Endothelial cell of umbilical vein (primary cell): ENCODE results near the gene KIF2C. TPM values are rescaled to one million over a fixed set of nuclear protein-coding genes. Genes with fewer than 3 reads are reported as not detected.

Source experiments
- BruUV-seq: library from RNA; stranded (reverse); fragments of 400-500 nt; replicated peaks from 2 replicates; lab custom pipeline; 2021; lab: Mats Ljungman, UMichigan
- CTCF ChIA-PET: fragments of 300-600, 350-600 bp; sonication (Branson Sonifier 250); formaldehyde crosslinking; loops from one replicate; lab custom pipeline; 2021; ENCODE audit warnings: antibody characterized with exemption, inconsistent platforms; lab: Charles Lee
- POLR2A ChIA-PET: fragments of 300-600, 350-600 bp; sonication (Branson Sonifier 250); formaldehyde crosslinking; loops from one replicate; lab custom pipeline; 2021; ENCODE audit warnings: antibody characterized with exemption, inconsistent platforms; lab: Charles Lee
- DNase-seq: peaks from one replicate; pipeline ENCODE4 v3.0.0-alpha.2; 2011; ENCODE audit warnings: low read depth, low spot score
- FAIRE-seq: peaks from 2 replicates; lab custom pipeline; 2011; peaks lifted over from hg19 to GRCh38; lab: Jason Lieb, UNC
- H2AFZ ChIP-seq: 2 replicates; pipeline ENCODE4 v1.6.0; 2012; ENCODE audit warnings: low read depth, low read length, control low read depth, inconsistent platforms
- H3K27ac ChIP-seq: 2 replicates; pipeline ENCODE4 v1.5.1; 2011; ENCODE audit warnings: low read depth, mild to moderate bottlenecking, control low read depth, low read length, moderate library complexity; ENCODE audit not compliant: insufficient read depth
- H3K27me3 ChIP-seq, 2 experiments: 2 replicates each; pipeline versions ENCODE4 v1.6.0 to v1.6.1; 2011; ENCODE audit warnings: low read length in 2 of 2, mixed read lengths in 1 of 2; ENCODE audit not compliant: control insufficient read depth in 2 of 2, insufficient read depth in 2 of 2
- H3K36me3 ChIP-seq, 2 experiments: 2 replicates in 1 of 2; 3 replicates in 1 of 2; pipeline ENCODE4 v1.5.1; 2011; ENCODE audit warnings: low read length in 2 of 2, mild to moderate bottlenecking in 1 of 2, moderate library complexity in 1 of 2; ENCODE audit not compliant: control insufficient read depth in 2 of 2, insufficient read depth in 2 of 2; ENCODE audit errors: extremely low read depth in 1 of 2
- H3K4me1 ChIP-seq: 3 replicates; pipeline ENCODE4 v1.5.1; 2011; ENCODE audit warnings: mild to moderate bottlenecking, low read length; ENCODE audit not compliant: control insufficient read depth, insufficient read depth; ENCODE audit errors: extremely low read depth
- H3K4me2 ChIP-seq: 2 replicates; pipeline ENCODE4 v1.6.1; 2011; ENCODE audit warnings: low read length, control low read depth, mixed read lengths; ENCODE audit not compliant: insufficient read depth
- H3K4me3 ChIP-seq, 3 experiments: fragments of 200-600 bp in 1 of 3; sonication (generic), shearing (Covaris generic) in 1 of 3; replicated peaks in 1 of 3; 2 replicates each; pipeline ENCODE4 v1.5.1; 2011 to 2016; ENCODE audit warnings: control low read depth in 3 of 3, low read length in 3 of 3, mild to moderate bottlenecking in 2 of 3, inconsistent platforms in 1 of 3, low read depth in 1 of 3, moderate library complexity in 1 of 3; ENCODE audit not compliant: insufficient read depth in 1 of 3
- H3K79me2 ChIP-seq: 2 replicates; pipeline ENCODE4 v1.6.0; 2012; ENCODE audit warnings: low read length, inconsistent platforms; ENCODE audit not compliant: control insufficient read depth, insufficient read depth
- H3K9ac ChIP-seq: replicated peaks from 2 replicates; pipeline ENCODE3; 2011; ENCODE audit warnings: low read length, control low read depth; ENCODE audit not compliant: insufficient read depth; ENCODE audit errors: extremely low read depth
- H3K9me1 ChIP-seq: replicated peaks from 3 replicates; pipeline ENCODE4 v1.6.0; 2011; ENCODE audit warnings: mild to moderate bottlenecking, low read length; ENCODE audit not compliant: control insufficient read depth, insufficient read depth; ENCODE audit errors: extremely low read depth
- H3K9me3 ChIP-seq: replicated peaks from 2 replicates; pipeline ENCODE4 v1.5.1; 2012; ENCODE audit warnings: low read length, inconsistent platforms; ENCODE audit not compliant: control insufficient read depth, insufficient read depth
- H4K20me1 ChIP-seq: replicated peaks from 2 replicates; pipeline ENCODE3; 2011; ENCODE audit warnings: mild to moderate bottlenecking, low read length; ENCODE audit not compliant: control insufficient read depth, insufficient read depth; ENCODE audit errors: extremely low read depth
- EZH2 ChIP-seq: IDR thresholded peaks from 2 replicates; pipeline ENCODE4 v1.6.1; 2012; ENCODE audit warnings: borderline replicate concordance, low read depth, mild to moderate bottlenecking, moderate library complexity, low read length, inconsistent platforms; ENCODE audit not compliant: severe bottlenecking
- FOS ChIP-seq: IDR thresholded peaks from 2 replicates; pipeline ENCODE4 v1.6.1; 2011; ENCODE audit warnings: mild to moderate bottlenecking, low read length, moderate library complexity, borderline replicate concordance; ENCODE audit not compliant: insufficient read depth
- POLR2AphosphoS5 ChIP-seq: IDR thresholded peaks from 2 replicates; pipeline ENCODE4 v1.6.1; 2012; ENCODE audit warnings: low read depth, mild to moderate bottlenecking, control low read depth, low read length, moderate library complexity; ENCODE audit not compliant: insufficient read depth
- dilution Hi-C: fragments of 300-500 bp; cut with MboI; formaldehyde crosslinking; loops from one replicate; pipeline ENCODE4 v1.15.0; 2019; ENCODE audit warnings: low sequenced_read_pairs; ENCODE audit not compliant: extremely low pct_ligation_motif_present
- intact Hi-C: fragments of 100-400 bp; cut with micrococcal nuclease; formaldehyde crosslinking; loops from one replicate; pipeline ENCODE4 v1.10.0; 2022
- polyA plus RNA-seq, 4 experiments: library from polyadenylated mRNA; depleted of rRNA in 3 of 4; stranded (reverse) in 3 of 4; unstranded in 1 of 4; fragments of >200 nt; gene quantifications; 2 replicates each; pipeline versions ENCODE4 v1.2.1 to v1.2.3, GENCODE V29; 2011 to 2012; ENCODE audit warnings: missing spikeins in 1 of 4
- total RNA-seq: library from RNA; stranded (reverse); gene quantifications from 2 replicates; pipeline ENCODE4 v1.2.3, GENCODE V29; 2021
- TF ChIP-seq, protein P1 (sequence below), 2 donors: IDR thresholded peaks; 1 replicate in 1 of 2; 2 replicates in 1 of 2; pipeline ENCODE4 v1.5.1; 2011; ENCODE audit warnings: low read length in 2 of 2, mild to moderate bottlenecking in 2 of 2, moderate library complexity in 2 of 2, control low read depth in 1 of 2, inconsistent platforms in 1 of 2, low read depth in 1 of 2; ENCODE audit not compliant: insufficient read depth in 1 of 2; ENCODE audit errors: extremely low read depth in 1 of 2
- TF ChIP-seq, protein P2 (sequence below): IDR thresholded peaks from 2 replicates; pipeline ENCODE4 v1.6.1; 2011; ENCODE audit not compliant: insufficient read depth, insufficient read length

KIF2C gene
- total and polyA plus RNA-seq, 2 donors (not counting 3 experiments of a cell fraction or from before 2014, with no cell fraction given): 27.1 to 53.7 TPM

DNA sequence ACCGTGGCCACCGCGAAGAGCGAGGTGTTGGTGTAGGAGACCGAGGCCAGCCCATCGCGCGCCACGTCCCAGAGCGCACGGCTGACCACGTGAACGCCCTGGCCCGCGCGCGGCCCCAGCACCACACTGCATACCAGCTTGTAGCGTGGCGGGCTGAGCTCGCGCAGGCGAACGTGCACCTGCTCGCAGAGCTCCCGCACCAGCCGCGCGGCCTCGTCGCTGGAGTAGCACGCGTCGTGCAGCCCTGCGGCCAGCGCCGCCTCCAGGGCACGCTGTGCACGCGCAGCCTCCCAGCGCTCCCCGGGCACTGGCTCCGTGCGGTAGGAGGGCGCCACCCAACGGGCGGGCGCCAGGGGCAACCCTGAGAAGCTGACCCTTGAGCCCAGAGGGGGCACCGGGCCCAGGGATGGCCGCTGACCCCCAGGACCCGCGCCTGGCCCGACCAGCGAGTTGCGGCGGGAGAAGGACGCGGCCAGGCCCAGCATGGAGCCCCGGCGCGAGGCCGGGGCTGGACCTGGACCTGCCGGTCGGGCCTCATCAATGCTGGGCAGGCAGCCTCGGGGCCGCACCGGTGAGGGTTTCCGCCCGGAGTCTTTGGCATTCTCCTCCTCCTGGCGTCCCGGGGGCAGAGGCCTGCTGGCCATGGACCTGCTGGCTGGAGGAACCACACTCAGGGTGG is 66.5 kb downstream of the KIF2C start:
- ChIA-PET CTCF (interaction anchor here (1.0 to 2.2 kb wide), 2 partner anchors 12 to 19 kb away, joined by 4 to 8 read pairs; no protein-coding TSS in a partner anchor), POLR2A (interaction anchor here (3.1 to 4.3 kb wide), 2 partner anchors 14 to 31 kb away, joined by 13 to 97 read pairs; partner anchors contain the start of gene RPS8)
- TF ChIP-seq EZH2 (no peak), FOS (no peak), POLR2AphosphoS5 (peak; percentile 5)
- TF ChIP-seq, protein P1, sequence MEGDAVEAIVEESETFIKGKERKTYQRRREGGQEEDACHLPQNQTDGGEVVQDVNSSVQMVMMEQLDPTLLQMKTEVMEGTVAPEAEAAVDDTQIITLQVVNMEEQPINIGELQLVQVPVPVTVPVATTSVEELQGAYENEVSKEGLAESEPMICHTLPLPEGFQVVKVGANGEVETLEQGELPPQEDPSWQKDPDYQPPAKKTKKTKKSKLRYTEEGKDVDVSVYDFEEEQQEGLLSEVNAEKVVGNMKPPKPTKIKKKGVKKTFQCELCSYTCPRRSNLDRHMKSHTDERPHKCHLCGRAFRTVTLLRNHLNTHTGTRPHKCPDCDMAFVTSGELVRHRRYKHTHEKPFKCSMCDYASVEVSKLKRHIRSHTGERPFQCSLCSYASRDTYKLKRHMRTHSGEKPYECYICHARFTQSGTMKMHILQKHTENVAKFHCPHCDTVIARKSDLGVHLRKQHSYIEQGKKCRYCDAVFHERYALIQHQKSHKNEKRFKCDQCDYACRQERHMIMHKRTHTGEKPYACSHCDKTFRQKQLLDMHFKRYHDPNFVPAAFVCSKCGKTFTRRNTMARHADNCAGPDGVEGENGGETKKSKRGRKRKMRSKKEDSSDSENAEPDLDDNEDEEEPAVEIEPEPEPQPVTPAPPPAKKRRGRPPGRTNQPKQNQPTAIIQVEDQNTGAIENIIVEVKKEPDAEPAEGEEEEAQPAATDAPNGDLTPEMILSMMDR (IDR thresholded peaks at IDR 0.05; ENCODE audit: extremely low read depth in 1 of 2, insufficient read depth in 1 of 2, low read depth in 1 of 2, low read length in 2 of 2): no peak
- TF ChIP-seq, protein P2, sequence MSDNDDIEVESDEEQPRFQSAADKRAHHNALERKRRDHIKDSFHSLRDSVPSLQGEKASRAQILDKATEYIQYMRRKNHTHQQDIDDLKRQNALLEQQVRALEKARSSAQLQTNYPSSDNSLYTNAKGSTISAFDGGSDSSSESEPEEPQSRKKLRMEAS: no peak
- no peak for FAIRE-seq
- peak overlapping the region; percentile 26 for H3K4me2 ChIP-seq
- H3K79me2 ChIP-seq: peaks cover 60% of the 10 kb centered on the region
- no TSS peak for BruUV-seq
- H3K4me3 ChIP-seq: no peak overlapping the region
- no peaks in the 10 kb centered on the region for H3K9me3 ChIP-seq
- no peaks in the 10 kb centered on the region for H3K27me3 ChIP-seq
- intact Hi-C loops (loop anchor here (2.0 to 10.0 kb wide), 2 partner anchors 75 to 879 kb away; partner anchors contain the start of genes GPBP1L1, RNU5D-1 and TMEM69), dilution Hi-C loops (no loop called here)
- H3K4me1 ChIP-seq: peaks cover 67% of the 10 kb centered on the region
- peak overlapping the region; percentile 99 for H3K9ac ChIP-seq
- H3K27ac ChIP-seq: peak overlapping the region; percentile 100
- no peak for DNase-seq
- H2AFZ ChIP-seq: no peak overlapping the region
- no peaks in the 10 kb centered on the region for H4K20me1 ChIP-seq
- no peaks in the 10 kb centered on the region for H3K9me1 ChIP-seq
- peaks cover 4 to 32% of the 10 kb centered on the region in 2 experiments for H3K36me3 ChIP-seq
